Measurements from ENCODE around the gene TSNAXIP1.

TSNAXIP1 gene

GRCh38 chr16:67806428-67807147 is at the start of gene TSNAXIP1, which contains the start of gene RANBP10:
Gene TSNAXIP1, plus strand, starts transcription at chr16:67806889. Its CDS starts 261 bp downstream, at chr16:67807150.
Gene RANBP10, minus strand, starts transcription at chr16:67806560. Its CDS starts 24 bp downstream, at chr16:67806536.
- peak; percentile 98 for DNase-seq (ENCODE audit: low spot score)

- no peak for DNase-seq (ENCODE audit: low spot score)
These were observed 48.7 kb upstream of the TSNAXIP1 start for GRCh38 chr16:67758006-67758405.

- no peak for DNase-seq (ENCODE audit: low spot score)
These were observed 47.7 kb upstream of the TSNAXIP1 start for GRCh38 chr16:67758966-67759365.

GRCh38 chr16:67760206-67760955 is 46.3 kb upstream of the TSNAXIP1 start:
- DNase-seq (ENCODE audit: low spot score), result no peak

- DNase-seq (ENCODE audit: low spot score), result no peak
These were observed 45.8 kb upstream of the TSNAXIP1 start for GRCh38 chr16:67760956-67761230.

DNA sequence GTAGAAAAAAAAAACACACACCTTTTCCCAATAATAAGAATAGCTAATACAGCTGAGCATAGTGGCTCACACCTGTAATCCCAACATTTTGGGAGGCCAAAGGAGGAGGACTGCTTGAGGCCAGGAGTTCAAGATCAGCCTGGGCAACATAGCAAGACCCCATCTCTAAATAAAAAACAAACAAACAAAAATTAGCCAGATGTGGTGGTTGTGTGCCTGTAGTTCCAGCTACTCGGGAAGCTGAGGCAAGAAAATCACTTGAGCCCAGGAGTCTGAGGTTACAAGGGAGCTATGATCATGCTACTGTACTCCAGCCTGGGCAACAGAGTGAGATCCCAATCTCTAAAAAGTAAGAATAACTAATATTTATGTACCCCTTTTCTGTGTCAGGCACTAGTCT is 44.8 kb upstream of the TSNAXIP1 start:
- DNase-seq (ENCODE audit: low spot score), result no peak

GRCh38 chr16:67762385-67762784 is 44.3 kb upstream of the TSNAXIP1 start:
- DNase-seq (ENCODE audit: low spot score), result no peak

DNA sequence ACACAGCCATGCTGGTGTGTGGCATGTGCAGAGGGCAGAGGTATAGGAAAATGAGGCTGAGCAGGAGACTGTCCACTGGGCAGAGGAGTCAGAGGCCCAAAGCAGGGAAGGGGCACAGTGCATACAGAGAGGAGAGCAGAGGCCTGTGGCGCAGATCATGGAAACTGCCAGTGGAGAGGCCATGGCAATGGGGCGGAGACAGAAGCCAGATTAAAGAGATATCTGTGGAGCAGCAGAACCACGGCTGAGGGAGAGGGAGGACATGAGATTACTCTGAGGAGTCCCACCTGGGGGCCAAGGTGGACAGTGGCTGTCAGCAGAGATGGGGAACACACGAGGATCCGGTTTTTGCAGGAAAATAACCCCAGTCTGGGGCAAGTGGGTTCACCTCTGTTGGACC is 43.6 kb upstream of the TSNAXIP1 start:
- DNase-seq (ENCODE audit: low spot score), result no peak

DNA sequence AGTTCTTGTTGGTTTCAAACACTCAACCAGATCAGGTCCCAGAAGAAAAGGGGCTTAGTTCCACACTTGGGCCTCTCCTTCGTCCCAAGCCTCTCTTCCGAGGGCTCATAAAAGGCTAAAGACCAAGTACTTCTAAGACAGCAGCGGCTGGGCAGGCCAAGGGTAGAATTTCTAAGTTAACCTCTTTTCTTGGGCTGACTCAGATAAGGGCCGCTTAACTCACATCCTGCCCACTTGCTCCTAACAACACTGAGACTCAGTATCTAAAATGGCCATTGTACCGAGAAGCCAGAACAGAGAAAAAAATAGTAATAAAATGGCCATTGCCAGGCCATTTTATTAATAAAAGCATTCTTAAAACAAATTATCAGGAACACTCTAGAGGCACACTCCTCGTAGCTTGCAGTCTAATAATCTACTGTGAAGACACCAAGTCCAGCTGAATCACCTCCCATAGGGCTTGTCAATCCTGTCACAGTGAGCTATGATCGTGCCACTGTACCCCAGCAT is 42.5 kb upstream of the TSNAXIP1 start:
- DNase-seq (ENCODE audit: low spot score), result no peak

GRCh38 chr16:67766291-67766690 is 40.4 kb upstream of the TSNAXIP1 start:
- DNase-seq (ENCODE audit: low spot score), result no peak

DNA sequence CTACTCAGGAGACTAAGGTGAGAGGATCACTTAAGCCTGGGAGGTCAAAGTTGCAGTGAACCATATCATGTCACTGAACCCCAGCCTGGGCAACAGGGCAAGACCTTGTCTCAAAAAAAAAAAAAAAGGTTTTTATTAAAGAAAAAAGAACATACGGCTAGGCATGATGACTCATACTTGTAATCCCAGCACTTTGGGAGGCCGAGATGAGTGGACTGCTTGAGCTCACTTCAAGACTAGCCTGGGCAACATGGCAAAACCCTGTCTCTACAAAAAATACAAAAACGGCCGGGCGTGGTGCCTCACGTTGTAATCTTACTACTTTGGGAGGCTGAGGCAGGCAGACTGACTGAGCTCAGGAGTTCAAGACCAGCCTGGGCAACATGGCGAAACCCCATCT is 38.7 kb upstream of the TSNAXIP1 start:
- DNase-seq (ENCODE audit: low spot score), result no peak

DNA sequence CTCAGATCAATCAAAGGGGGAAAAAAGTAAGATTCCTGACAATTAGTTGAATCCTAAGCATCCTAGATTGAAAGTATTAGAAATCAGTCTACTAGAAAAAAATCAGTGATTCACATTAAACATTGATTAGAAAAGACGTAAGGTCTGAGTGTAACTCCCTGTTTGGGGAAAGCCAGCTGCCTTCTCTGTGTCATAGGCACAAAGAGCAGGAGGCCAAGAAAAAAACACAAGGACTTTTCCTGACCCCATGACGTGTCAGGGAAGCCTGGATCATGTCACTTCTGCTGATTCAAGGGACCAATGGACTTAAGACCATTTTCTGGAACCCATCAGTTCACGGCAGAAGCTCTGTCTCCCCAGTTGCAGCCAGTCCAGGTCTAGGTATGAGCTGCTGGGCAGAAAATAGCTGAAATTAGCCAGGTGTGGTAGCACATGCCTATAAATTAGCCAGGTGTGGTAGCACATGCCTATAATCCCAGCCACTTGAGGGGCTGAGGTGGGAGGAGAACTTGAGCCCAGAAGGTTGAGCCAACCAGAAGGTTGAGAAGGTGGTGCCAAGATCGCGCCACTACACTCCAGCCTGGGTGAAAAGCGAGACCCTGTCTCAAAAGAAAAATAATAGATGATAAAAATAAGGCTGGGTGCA is 36.2 kb upstream of the TSNAXIP1 start:
- no peak for DNase-seq (ENCODE audit: low spot score)

- DNase-seq (ENCODE audit: low spot score), result no peak
These were observed 33.6 kb upstream of the TSNAXIP1 start for GRCh38 chr16:67773099-67773498.

DNA sequence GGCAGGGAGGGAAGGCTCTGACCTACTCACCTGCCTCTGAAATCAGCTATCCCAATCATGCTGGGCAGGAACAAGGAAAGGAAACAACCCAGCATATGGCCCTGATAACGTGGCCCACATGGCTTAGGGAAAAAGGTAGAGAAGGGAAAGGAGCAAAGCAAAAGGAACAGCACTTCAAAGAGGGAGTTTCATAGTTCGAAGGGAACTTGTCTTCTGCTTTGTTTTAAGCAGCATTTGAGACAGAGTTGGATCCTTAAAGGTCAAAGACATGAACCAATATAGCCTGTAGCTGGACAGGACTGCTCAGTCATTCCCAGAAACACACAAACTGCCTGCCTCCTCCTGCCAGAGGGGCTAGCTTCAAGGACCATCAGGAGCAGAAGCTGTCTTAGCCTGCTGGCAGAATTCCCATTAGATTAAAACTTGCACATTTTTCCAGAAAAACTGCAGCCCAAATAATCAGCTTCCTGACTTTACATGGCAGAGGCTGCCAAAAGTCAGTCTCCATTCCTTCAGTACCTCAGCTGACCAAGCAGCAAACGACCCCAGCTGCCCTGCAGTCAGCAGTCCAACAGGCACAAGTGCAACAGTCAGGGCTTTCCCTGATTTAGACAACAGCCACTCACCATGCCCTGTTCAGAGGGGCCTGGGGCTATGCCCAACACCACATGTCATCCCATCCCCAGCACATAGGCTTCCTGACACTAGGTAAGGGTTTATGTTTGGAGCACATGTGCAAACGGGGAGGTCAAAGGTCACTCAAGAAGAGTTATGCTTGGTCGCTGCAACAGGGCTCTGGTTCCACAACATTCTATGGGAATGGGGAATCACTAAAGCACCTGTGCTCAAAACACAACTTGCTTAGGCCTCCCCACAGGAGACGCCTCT is 32.9 kb upstream of the TSNAXIP1 start:
- no peak for DNase-seq (ENCODE audit: low spot score)

- DNase-seq (ENCODE audit: low spot score), result no peak
These were observed 32.2 kb upstream of the TSNAXIP1 start for GRCh38 chr16:67774457-67774853.

DNA sequence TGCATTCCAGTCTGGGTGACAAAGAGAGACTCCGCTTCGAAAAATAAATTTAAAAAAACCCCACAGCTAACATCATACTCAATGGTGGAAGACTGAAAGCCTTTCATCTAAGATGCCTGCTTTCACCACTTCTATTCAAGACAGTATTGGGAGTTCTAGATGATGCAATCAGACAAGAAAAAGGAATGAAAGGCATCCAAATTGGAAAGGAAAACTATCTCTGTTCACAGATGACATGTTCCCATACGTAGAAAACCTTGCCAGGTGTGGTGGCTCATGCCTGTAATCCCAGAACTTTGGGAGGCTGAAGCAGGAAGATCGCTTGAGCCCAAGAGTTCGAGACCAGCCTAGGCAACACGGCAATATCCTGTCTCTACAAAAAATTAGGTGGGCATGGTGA is 31.4 kb upstream of the TSNAXIP1 start:
- no peak for DNase-seq (ENCODE audit: low spot score)

DNA sequence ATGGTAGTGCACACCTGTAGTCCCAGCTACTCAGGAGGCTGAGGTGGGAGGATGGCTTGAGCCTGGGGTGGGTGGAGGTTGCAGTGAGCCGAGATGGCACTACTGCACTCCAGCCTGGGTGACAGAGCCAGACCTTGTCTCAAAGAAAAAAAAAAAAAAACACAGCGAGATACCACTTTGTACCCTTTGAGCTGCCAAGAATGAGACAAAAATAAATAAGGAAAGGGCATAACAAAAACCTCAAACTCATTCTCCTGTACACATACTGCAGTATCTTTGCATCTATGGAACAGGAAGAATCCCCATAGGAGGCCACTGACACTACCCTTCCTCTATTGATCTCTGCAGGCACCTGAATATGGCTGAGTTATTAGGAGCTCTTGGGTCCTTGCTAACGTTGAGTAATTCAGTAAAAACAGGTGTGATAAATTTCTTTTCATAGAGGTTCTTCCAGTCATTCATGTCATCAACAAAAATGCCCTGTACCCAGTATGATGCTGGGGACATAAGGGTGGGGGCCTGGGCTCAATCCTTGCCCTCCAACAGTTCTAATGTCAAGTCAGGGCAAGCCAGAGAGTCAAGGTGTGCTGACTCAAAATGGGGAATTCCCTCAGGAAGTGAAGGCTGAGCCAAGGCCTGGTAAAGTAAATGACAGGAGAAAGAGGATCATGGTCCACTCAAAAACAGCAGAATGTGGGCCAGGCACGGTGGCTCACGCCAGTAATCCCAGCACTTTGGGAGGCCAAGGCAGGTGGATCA is 27.3 kb upstream of the TSNAXIP1 start:
- no peak for DNase-seq (ENCODE audit: low spot score)

- DNase-seq (ENCODE audit: low spot score), result no peak
These were observed 25.7 kb upstream of the TSNAXIP1 start for GRCh38 chr16:67780847-67781564.

DNA sequence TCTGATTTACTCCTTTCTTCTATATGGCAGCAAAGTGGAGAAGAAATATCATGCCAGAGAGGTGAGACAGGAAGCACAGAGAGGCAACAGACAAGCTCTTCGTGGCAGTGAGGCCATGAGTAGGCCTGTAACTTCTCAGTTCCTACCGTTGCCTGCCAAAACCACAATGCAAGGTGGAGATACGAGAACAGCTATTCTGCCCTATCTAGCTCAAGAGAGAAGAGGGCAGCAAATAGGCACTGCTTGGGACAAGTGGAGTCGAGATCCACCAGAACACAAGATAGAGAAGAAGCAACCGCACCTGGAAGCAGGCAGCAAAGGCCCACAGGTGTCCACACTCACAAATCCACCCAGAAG is 25.1 kb upstream of the TSNAXIP1 start:
- DNase-seq (ENCODE audit: low spot score), result no peak

DNA sequence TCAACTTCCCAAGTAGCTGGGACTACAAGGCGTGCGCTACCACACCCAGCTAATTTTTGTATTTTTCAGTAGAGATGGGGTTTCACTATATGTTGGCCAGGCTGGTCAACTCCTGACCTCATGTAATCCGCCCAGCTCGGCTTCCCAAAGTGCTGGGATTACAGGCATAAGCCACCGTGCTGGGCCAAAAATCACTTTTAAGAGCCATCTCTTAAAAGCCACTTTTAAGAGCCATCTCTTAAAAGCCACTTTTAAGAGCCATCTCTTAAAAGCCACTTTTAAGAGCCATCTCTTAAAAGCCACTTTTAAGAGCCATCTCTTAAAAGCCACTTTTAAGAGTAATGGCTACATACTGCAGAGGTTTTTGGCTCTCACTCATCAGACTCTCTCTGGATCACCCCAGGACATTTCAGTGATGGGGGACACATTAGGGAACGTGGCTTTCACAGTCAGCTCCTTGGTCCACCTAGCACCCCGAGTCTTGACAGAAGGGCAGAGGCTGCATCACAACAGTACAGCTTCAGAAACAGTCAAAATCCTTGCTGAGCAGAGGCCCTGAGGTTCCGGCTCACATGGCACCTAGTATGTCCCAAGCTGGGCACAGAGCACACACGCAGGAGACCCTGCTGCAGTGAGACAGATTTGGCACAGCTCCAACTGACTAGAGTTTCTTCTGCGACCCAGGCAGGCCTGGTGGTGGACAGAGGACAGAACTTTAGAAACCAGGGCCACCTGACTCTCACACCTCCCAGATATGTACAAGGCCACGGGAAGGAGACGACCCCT is 23.9 kb upstream of the TSNAXIP1 start:
- no peak for DNase-seq (ENCODE audit: low spot score)

All from CD4-positive, alpha-beta T cell treated with Interleukin-2 at 100 ng/mL for 4 hours (primary cell).